IPS-15b (cell line): Measurements from ENCODE around the gene CD81.

Experiments used
- H3K27me3 ChIP-seq: one replicate; pipeline ENCODE4 v1.6.1; 2013; ENCODE audit warnings: low read length; ENCODE audit not compliant: control insufficient read depth, insufficient read depth
- H3K36me3 ChIP-seq: one replicate; pipeline ENCODE4 v1.6.1; 2013; ENCODE audit warnings: low read length; ENCODE audit not compliant: control insufficient read depth, insufficient read depth
- H3K4me1 ChIP-seq: one replicate; pipeline ENCODE4 v1.6.1; 2013; ENCODE audit warnings: mild to moderate bottlenecking, low read length; ENCODE audit not compliant: control insufficient read depth, insufficient read depth
- H3K4me3 ChIP-seq: one replicate; pipeline ENCODE4 v1.5.1; 2013; ENCODE audit warnings: low read depth, low read length
- H3K9ac ChIP-seq: one replicate; pipeline ENCODE4 v1.6.1; 2013; ENCODE audit warnings: low read depth, mild to moderate bottlenecking, low read length
- H3K9me3 ChIP-seq: one replicate; pipeline ENCODE4 v1.6.1; 2013; ENCODE audit warnings: mild to moderate bottlenecking, low read length; ENCODE audit not compliant: control insufficient read depth, insufficient read depth

The CD81 gene

GRCh38 chr11:2406451-2406850 is 29.3 kb downstream of the CD81 start:
- H3K27me3 ChIP-seq: no peaks in the 10 kb centered on the region
- no peaks in the 10 kb centered on the region for H3K4me1 ChIP-seq
- H3K36me3 ChIP-seq: peaks cover 15% of the 10 kb centered on the region
- H3K9ac ChIP-seq: no peak overlapping the region
- no peak overlapping the region for H3K4me3 ChIP-seq
- no peaks in the 10 kb centered on the region for H3K9me3 ChIP-seq

DNA sequence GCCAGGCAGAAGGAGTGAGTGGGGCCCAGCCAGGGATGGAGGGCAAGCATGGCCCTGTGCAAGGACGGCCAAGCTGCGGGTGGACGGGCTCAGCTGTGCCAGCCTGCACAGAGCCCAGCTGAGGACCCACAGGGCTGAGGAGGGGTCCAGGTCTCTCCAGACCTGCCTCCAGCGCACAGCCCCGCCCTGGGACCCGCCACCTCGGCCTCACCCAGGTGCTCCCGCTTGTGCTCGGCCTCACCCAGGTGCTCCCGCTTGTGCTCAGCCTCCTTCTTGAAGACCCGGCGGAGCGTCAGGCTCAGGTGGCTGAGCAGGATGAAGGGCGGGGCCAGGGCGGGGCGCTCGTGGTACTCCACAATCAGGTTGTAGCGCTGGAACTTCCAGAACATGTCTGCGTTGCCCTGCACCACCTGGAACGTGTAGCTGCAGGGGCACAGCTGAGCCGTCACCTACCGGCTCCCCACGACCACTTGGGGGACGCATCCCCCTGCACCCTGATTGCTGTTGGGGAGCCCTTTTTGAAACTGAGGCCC is 29.8 kb downstream of the CD81 start:
- Histone ChIP-seq H3K4me1 (no peaks in the 10 kb centered on the region), H3K9me3 (no peaks in the 10 kb centered on the region), H3K36me3 (peaks cover 15% of the 10 kb centered on the region), H3K9ac (no peak overlapping the region), H3K27me3 (no peaks in the 10 kb centered on the region), H3K4me3 (no peak overlapping the region)

DNA sequence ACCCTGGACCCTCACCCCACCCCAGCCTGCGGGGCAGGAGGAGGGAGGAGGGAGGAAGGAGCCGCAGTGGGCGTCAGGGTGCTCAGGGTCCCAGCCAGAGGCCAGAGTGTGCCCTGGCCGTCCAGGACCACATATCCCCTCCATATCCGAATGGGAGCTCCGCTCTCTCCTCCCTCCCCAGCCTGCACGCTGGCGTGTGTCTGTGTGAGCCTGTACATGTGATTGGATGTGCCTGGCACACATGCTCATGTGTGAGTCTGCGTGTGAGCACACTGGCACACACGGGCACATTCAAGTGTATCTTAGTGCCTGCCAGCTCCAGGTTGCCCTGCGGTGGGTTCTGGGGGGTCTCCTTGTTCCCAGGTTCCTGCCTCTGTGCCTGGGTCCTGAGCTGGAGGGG is 31.6 kb downstream of the CD81 start:
- no peaks in the 10 kb centered on the region for H3K36me3 ChIP-seq
- H3K4me1 ChIP-seq: no peaks in the 10 kb centered on the region
- no peaks in the 10 kb centered on the region for H3K9me3 ChIP-seq
- H3K9ac ChIP-seq: no peak overlapping the region
- no peak overlapping the region for H3K4me3 ChIP-seq
- no peaks in the 10 kb centered on the region for H3K27me3 ChIP-seq

DNA sequence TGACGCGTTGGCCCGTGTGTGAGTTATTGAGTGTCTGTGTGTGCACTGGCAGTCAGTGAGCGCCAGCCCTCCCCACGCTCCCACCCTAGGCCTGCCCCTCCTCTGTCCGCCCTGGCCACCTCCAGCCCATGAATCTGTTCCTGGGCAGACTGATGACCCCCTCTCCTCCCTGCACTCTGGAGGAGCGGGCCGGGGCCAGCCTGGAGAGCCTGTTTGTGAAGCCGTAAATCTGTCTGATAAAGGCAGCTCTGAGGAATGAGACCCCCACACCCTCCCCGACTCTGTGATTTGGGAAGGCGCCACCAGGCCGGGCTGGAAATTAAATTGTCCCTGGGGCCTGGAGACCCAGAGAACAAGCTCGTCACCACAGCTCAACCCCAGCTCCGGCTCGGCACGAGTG is 32.0 kb downstream of the CD81 start:
- no peaks in the 10 kb centered on the region for H3K9me3 ChIP-seq
- no peaks in the 10 kb centered on the region for H3K36me3 ChIP-seq
- H3K4me1 ChIP-seq: no peaks in the 10 kb centered on the region
- H3K4me3 ChIP-seq: no peak overlapping the region
- H3K27me3 ChIP-seq: no peaks in the 10 kb centered on the region
- no peak overlapping the region for H3K9ac ChIP-seq

GRCh38 chr11:2409611-2410468 is 32.7 kb downstream of the CD81 start:
- Histone ChIP-seq H3K27me3 (no peaks in the 10 kb centered on the region), H3K4me1 (no peaks in the 10 kb centered on the region), H3K4me3 (no peak overlapping the region), H3K9me3 (no peaks in the 10 kb centered on the region), H3K36me3 (no peaks in the 10 kb centered on the region), H3K9ac (no peak overlapping the region)

DNA sequence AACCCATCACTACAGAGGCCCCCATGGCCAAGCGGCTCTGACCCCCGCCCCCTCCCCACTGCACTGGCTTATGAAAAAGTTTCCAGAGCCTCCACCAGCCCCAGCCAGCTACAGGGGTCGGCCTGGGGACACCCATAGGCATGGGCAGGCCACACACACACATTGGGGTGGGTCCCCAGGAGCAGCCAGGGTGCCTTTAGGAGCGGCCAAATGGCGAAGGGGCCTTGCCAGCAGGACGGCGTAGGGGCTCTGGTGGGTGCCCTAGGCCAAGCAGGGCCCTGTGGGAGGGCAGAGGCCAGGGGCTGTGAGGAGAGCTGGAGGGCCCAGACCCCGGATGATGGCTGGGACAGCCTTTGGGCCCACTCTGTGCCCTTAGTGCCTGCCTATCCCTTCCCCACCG is 33.5 kb downstream of the CD81 start:
- Histone ChIP-seq H3K9me3 (no peaks in the 10 kb centered on the region), H3K9ac (no peak overlapping the region), H3K27me3 (no peaks in the 10 kb centered on the region), H3K36me3 (no peaks in the 10 kb centered on the region), H3K4me3 (no peak overlapping the region), H3K4me1 (no peaks in the 10 kb centered on the region)

- Histone ChIP-seq H3K4me1 (no peaks in the 10 kb centered on the region), H3K9me3 (no peaks in the 10 kb centered on the region), H3K9ac (no peak overlapping the region), H3K36me3 (no peaks in the 10 kb centered on the region), H3K4me3 (no peak overlapping the region), H3K27me3 (no peaks in the 10 kb centered on the region)
Observed at GRCh38 chr11:2411446-2412305, 34.6 kb downstream of the CD81 start.

DNA sequence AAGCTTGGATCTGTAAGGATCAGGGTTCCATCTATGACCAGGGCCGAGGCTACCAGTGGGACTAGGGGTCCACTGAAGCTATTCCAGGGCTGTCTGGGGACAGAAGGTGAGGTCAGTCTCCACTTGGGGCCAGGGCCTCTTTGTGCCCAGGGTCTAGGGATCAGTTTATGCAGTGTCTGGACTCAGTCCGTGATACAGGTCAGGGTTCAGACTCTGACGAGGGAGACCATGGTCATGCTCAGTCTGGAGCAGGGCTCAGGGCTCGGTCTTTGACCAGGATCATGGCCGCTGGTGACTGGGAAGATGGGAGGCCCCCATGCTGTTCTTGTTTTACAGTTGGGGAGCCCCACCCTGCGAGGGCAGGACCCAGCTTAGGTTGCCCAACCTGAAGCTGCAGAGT is 35.2 kb downstream of the CD81 start:
- no peaks in the 10 kb centered on the region for H3K27me3 ChIP-seq
- no peaks in the 10 kb centered on the region for H3K9me3 ChIP-seq
- H3K9ac ChIP-seq: no peak overlapping the region
- H3K4me1 ChIP-seq: no peaks in the 10 kb centered on the region
- H3K4me3 ChIP-seq: no peak overlapping the region
- no peaks in the 10 kb centered on the region for H3K36me3 ChIP-seq

DNA sequence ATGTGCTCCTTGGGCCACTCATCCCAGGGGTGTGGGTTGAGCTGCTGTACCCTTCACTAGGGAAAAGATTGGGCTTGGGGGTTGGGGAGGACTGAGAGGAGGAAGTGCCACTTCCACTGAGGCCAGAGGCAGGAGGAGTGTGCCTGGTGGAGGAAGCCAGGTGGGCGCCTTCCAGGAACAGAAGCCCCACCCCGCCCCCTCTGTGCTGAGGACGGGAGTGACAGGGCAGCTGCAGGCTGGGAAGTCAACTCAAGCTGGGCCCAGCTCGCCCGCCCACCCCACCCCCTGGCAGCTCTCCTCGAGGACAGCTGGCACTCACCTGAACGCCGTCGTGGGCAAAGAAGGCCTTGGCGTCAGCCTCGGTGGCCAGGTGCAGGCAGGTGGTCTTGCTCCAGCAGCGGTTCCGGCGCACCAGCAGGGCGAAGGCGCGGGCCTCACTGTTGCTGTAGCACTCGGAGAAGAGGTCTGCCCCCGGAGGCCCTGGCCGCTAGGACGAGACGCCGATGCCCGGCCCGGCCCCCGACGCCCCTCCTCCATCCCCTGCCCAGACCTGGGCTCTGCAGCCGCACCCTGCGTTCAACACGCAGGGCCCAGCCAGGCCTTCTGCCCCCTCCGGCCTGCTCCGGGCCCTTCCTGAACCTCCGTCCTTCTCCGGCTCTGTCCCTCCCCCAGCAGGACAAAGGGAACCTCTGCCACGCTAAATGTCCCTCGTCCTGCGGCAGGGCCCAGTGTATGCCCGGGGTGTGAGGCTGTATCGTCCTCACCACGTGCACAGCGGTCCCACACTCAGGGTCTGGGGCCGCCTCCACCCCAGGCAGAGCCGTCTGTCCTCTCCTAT is 36.9 kb downstream of the CD81 start:
- Histone ChIP-seq H3K4me1 (no peaks in the 10 kb centered on the region), H3K9me3 (no peaks in the 10 kb centered on the region), H3K36me3 (no peaks in the 10 kb centered on the region), H3K4me3 (no peak overlapping the region), H3K27me3 (no peaks in the 10 kb centered on the region), H3K9ac (no peak overlapping the region)

GRCh38 chr11:2414616-2415015 is 37.5 kb downstream of the CD81 start:
- H3K9ac ChIP-seq: no peak overlapping the region
- H3K36me3 ChIP-seq: no peaks in the 10 kb centered on the region
- no peak overlapping the region for H3K4me3 ChIP-seq
- H3K4me1 ChIP-seq: no peaks in the 10 kb centered on the region
- no peaks in the 10 kb centered on the region for H3K27me3 ChIP-seq
- no peaks in the 10 kb centered on the region for H3K9me3 ChIP-seq

DNA sequence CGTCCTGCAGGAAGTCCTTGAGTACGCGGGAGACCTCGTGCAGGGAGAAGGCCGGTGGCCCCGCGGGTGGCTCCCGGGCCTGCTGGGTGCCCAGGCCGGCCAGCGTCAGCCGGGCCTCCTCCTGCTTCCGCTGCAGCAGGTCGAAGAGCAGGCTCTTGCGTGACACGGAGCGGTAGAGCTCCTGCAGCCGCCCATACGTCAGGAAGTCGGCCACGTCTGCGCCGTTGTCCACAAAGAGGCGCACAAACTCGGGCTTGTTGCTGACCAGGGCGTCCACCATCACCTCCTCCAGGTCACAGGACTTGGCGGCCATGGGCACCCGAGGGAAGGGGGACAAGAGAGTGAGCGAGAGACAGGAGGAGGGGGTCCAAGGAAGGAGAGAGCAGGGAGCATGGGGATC is 38.1 kb downstream of the CD81 start:
- Histone ChIP-seq H3K9ac (no peak overlapping the region), H3K27me3 (no peaks in the 10 kb centered on the region), H3K4me1 (no peaks in the 10 kb centered on the region), H3K36me3 (no peaks in the 10 kb centered on the region), H3K9me3 (no peaks in the 10 kb centered on the region), H3K4me3 (no peak overlapping the region)
